Ascending aorta (tissue), 2 donors: ENCODE measurements around the gene NEDD9. TPM values are rescaled to one million over a fixed set of nuclear protein-coding genes. Genes with fewer than 3 reads are reported as not detected.

Experiments
- DNase-seq, 2 donors: peaks; one replicate each; pipeline ENCODE4 v3.0.0-alpha.2; 2019; ENCODE audit warnings: low spot score in 2 of 2
- H3K27ac ChIP-seq, 2 donors: fragments of 200-600 bp; sonication (generic); one replicate each; pipeline ENCODE4 v1.5.1; 2016 to 2017; ENCODE audit warnings: mild to moderate bottlenecking in 1 of 2
- H3K27me3 ChIP-seq: fragments of 200-600 bp; sonication (generic); one replicate; pipeline ENCODE4 v1.5.1; 2017
- H3K36me3 ChIP-seq, 2 donors: fragments of 200-600 bp; sonication (generic); one replicate each; pipeline ENCODE4 v1.5.1; 2016
- H3K4me1 ChIP-seq, 2 donors: fragments of 200-600 bp; sonication (generic); one replicate each; pipeline ENCODE4 v1.5.1; 2016 to 2017; ENCODE audit warnings: mild to moderate bottlenecking in 1 of 2
- H3K4me3 ChIP-seq, 2 donors: fragments of 200-600 bp; sonication (generic); one replicate each; pipeline ENCODE4 v1.5.1; 2016 to 2017; ENCODE audit warnings: mild to moderate bottlenecking in 1 of 2
- H3K9me3 ChIP-seq, 2 donors: fragments of 200-600 bp; sonication (generic); one replicate each; pipeline ENCODE4 v1.5.1; 2016
- intact Hi-C: fragments of 100-400 bp; cut with DNase I; formaldehyde crosslinking; loops from one replicate; pipeline ENCODE4 v1.15.1; 2023
- total RNA-seq: library from RNA; depleted of rRNA; stranded (reverse); fragments of >200 nt; gene quantifications from one replicate; pipeline ENCODE4 v1.1.0, GENCODE V29; 2016
- TF ChIP-seq, protein P1 (sequence below), 3 experiments: fragments of 200-600 bp in 2 of 3; fragments of 450-650 bp in 1 of 3; sonication (generic) in 2 of 3; IDR thresholded peaks; one replicate each; pipeline ENCODE4 v1.5.1; 2016 to 2019; ENCODE audit warnings: antibody characterized with exemption in 3 of 3, mild to moderate bottlenecking in 1 of 3, moderate library complexity in 1 of 3

The NEDD9 gene
- total RNA-seq, 1 donor from 2014 or later: 150 TPM

DNA sequence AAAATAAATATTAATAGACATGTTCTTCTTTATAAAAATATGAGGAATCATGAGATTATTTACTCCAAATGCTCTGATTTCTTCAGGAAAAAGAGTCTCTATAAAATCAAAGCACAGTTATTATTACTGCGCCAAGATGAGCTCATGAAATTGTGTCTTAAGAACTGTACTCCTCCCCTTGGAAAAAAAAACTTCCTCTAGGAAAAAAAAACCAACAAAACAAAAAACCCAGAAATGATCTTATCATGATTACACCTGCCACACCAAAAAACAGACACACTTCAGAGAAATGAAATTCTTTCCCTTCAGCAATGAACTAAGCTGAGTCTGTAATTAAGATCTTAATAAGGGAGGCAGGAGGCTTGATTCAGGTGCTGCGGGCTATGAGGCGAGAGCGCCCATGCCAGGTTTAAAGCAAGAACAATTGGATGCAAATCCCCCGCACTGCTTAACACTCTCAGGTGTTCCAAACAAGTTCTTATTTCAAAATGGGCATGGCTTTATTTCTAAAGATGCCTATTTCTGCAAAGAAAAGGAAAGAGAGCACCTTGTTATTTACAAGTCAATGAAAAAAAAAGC, 9.1 kb downstream of the NEDD9 start:
- intact Hi-C loops: no loop called here
- Histone ChIP-seq H3K4me3 (peak overlapping the region; percentile 10 to 98), H3K27me3 (no peaks in the 10 kb centered on the region), H3K27ac (peak overlapping the region; percentile 44 to 91), H3K36me3 (peaks cover 10 to 46% of the 10 kb centered on the region in 2 donors), H3K4me1 (peaks cover 33 to 67% of the 10 kb centered on the region in 2 donors), H3K9me3 (no peaks in the 10 kb centered on the region)
- TF ChIP-seq, protein P1, sequence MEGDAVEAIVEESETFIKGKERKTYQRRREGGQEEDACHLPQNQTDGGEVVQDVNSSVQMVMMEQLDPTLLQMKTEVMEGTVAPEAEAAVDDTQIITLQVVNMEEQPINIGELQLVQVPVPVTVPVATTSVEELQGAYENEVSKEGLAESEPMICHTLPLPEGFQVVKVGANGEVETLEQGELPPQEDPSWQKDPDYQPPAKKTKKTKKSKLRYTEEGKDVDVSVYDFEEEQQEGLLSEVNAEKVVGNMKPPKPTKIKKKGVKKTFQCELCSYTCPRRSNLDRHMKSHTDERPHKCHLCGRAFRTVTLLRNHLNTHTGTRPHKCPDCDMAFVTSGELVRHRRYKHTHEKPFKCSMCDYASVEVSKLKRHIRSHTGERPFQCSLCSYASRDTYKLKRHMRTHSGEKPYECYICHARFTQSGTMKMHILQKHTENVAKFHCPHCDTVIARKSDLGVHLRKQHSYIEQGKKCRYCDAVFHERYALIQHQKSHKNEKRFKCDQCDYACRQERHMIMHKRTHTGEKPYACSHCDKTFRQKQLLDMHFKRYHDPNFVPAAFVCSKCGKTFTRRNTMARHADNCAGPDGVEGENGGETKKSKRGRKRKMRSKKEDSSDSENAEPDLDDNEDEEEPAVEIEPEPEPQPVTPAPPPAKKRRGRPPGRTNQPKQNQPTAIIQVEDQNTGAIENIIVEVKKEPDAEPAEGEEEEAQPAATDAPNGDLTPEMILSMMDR (IDR thresholded peaks at IDR 0.05): no peak
- DNase-seq: no peak

DNA sequence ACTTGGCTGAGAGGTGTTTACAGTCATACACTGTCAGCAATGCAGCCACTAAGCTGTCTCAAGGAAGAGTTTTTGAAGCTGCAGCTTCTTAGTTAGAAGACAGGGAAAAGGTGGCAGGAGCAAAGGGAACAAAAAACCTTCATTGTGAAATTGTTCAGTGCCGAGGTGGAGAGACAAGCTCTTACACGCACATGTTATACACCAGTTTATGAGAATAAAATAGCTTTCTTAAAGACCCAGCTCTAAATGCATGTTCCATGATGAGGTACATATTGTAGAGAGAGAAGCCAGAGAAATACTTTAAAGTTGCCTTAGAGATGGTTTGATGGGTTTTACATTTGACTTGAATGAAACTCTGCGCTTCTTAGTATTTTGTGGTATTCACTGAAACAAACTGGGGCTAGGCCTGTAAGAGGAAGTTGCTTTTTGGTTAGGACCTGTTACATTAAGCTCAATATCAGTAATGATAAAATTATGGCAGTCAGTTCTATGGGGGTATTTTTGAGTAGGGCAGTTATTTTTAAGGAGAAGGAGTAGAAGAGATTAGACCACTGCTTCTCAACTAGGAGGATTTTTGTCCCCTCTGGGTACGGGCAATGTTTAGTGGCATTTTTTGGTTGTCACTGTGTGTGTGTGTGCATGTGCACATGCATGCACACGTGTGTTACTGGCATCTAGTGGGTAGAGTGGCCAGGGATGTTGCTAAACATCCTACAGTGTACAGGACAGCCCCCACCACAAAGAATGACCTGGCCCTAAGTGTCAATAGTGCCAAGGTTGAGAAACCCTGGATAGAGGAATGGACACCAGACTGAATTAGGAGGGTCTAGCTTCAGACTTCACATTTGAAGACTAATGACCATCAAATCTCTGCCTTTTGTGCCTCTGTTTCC, 9.8 kb downstream of the NEDD9 start:
- H3K4me3 ChIP-seq: peak overlapping the region; percentile 27 to 30
- DNase-seq: no peak
- H3K36me3 ChIP-seq: peaks cover 10 to 46% of the 10 kb centered on the region in 2 donors
- peaks cover 38 to 74% of the 10 kb centered on the region in 2 donors for H3K4me1 ChIP-seq
- peak overlapping the region; percentile 44 to 91 for H3K27ac ChIP-seq
- no peaks in the 10 kb centered on the region for H3K9me3 ChIP-seq
- intact Hi-C loops: no loop called here
- H3K27me3 ChIP-seq: no peaks in the 10 kb centered on the region
- TF ChIP-seq, protein P1 (IDR thresholded peaks at IDR 0.05): no peak

DNA sequence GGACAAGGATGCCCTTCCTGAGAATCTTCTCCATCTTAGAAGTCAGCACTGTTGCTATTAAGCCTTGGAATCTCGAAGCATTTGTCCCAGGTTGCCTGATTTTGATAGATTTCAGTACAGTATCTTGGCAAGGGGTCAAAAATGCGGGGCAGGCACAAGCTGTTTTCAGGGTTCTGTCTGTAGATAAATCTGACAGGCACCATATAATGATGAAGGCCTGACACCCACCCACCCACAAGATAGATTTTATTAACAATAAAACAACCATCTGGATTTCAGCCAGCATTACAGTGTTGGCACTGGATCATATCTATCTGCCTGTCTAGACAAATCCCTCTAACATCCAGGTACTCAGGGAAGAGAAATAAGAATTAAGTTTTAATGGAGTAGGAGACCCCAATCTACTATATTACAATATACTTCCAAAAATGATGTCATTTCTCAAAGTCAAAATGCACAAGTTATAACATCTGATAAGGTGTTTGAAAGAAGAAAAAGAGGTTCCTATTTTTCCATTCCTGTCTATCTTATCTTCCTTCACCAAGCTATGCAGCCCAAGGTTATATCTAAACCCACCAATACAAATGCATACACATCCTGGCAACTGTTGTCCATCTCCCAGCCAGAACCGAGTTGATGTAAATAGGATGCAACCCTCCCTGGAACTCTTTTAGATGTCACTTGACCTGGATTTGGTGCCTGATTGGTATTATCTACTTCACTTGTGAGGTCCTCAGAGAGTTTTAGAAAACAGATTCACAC, 10.7 kb downstream of the NEDD9 start:
- no peaks in the 10 kb centered on the region for H3K27me3 ChIP-seq
- H3K36me3 ChIP-seq: peaks cover 3 to 45% of the 10 kb centered on the region in 2 donors
- intact Hi-C loops: no loop called here
- H3K27ac ChIP-seq: peak overlapping the region; percentile 44 to 91
- peak overlapping the region; percentile 27 to 30 for H3K4me3 ChIP-seq
- DNase-seq: no peak
- H3K4me1 ChIP-seq: peaks cover 38 to 80% of the 10 kb centered on the region in 2 donors
- no peaks in the 10 kb centered on the region for H3K9me3 ChIP-seq
- TF ChIP-seq, protein P1 (IDR thresholded peaks at IDR 0.05): no peak

DNA sequence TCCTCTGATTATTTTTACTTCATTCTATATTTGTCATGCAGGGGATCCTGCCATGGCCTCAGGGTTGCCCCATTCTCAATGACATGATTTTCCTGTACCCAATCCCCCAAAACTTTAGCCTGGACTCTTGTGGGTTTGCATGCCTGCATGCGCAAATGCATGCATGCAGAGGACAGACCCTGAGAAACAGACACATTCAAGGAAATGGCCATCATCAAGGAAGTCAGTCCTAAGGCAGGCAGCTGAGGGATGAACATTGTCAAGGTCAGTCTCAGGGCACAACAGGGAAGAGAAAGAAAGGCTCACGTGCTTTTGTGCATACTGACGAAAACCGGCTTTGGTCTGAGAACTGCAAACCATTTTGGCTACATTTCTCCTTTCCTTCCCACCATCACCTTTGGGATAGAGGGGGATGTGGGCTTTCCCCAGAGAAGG, 13.1 kb downstream of the NEDD9 start:
- Histone ChIP-seq H3K27ac (peak overlapping the region; percentile 91 to 94), H3K4me1 (peaks cover 40 to 90% of the 10 kb centered on the region in 2 donors), H3K9me3 (no peaks in the 10 kb centered on the region), H3K4me3 (peak overlapping the region in 1 of 2 donors; percentile 34), H3K27me3 (no peaks in the 10 kb centered on the region), H3K36me3 (peaks cover 6 to 57% of the 10 kb centered on the region in 2 donors)
- no peak for DNase-seq
- TF ChIP-seq, protein P1 (IDR thresholded peaks at IDR 0.05): no peak
- intact Hi-C loops: no loop called here

DNA sequence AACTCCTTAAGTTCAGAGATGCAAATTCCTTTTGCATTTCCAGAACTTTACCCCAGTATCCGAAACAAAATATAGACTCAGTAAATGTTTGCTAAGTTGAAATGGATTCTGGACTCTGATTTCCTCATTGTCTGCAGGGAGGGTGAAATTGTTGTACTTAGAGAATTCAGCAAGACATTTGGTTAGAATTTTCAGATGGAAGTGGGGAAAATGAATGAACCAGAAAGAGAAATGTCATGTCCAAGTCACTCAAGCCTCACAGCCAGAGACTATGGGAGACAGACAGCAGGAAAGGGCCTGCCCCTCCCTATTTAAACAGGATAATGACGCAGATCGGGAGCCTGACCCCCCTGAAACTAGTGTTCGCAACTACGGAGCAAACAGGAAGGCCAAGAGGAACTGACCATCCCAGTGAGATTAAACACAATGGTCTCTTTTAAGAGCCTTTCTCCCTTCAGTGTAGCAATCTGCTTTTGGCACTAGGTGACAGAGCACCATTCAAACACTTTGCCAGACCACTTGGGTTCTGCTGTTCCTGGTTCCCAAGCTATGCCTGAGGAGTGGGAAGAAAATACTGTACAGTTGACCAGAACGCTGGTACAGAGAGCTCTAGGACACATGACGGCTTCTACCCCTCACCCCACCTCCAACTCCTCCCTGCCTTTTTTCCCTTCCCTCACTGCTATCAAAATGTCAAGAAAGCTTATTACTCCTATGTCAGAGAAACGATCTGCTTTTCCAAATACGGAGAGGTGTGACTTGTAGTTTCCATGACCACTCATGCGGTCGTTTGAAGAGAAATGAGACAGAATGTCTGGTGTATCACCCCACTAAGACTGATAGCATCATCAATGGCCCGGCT, 13.7 kb downstream of the NEDD9 start:
- intact Hi-C loops: no loop called here
- no peaks in the 10 kb centered on the region for H3K27me3 ChIP-seq
- peak overlapping the region in 1 of 2 donors; percentile 34 for H3K4me3 ChIP-seq
- TF ChIP-seq, protein P1 (IDR thresholded peaks at IDR 0.05): no peak
- peaks cover 41 to 90% of the 10 kb centered on the region in 2 donors for H3K4me1 ChIP-seq
- DNase-seq: no peak
- peak overlapping the region; percentile 91 to 94 for H3K27ac ChIP-seq
- H3K36me3 ChIP-seq: peaks cover 6 to 60% of the 10 kb centered on the region in 2 donors
- H3K9me3 ChIP-seq: no peaks in the 10 kb centered on the region
